ENCODE measurements around the gene RGS17.

RGS17 gene

DNA sequence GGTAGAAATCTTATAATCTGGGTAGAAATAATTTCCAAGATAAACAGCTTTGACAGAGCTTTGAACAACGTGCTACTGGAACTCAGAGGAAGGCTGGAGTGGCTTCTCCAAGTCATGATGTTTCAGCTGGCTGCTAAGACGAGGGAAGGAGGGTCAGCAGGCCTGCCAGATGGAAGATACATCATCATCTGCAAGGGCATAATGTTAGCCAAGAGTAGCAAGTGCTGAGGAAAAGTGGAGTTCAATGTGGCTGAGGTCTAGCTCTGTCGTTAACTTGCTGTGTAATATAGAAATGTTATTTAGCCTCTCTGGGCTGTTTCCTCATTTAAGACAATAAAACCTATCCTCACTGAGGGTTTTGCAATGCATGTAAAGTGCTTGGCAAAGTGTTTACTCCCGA, 35.1 kb downstream of the RGS17 start:
- Histone ChIP-seq H3K27me3 (ENCODE audit: control insufficient read depth, insufficient read depth, low read length) (no peaks in the 10 kb centered on the region), H3K36me3 (ENCODE audit: control insufficient read depth, low read depth, low read length) (no peaks in the 10 kb centered on the region), H3K9ac (ENCODE audit: low read length) (no peak overlapping the region), H3K27ac (ENCODE audit: low read length) (no peak overlapping the region), H3K4me3 (ENCODE audit: low read length) (no peak overlapping the region), H3K4me1 (ENCODE audit: control insufficient read depth, low read depth, low read length) (no peaks in the 10 kb centered on the region), H3K9me3 (ENCODE audit: control insufficient read depth, low read depth, low read length) (no peaks in the 10 kb centered on the region)

DNA sequence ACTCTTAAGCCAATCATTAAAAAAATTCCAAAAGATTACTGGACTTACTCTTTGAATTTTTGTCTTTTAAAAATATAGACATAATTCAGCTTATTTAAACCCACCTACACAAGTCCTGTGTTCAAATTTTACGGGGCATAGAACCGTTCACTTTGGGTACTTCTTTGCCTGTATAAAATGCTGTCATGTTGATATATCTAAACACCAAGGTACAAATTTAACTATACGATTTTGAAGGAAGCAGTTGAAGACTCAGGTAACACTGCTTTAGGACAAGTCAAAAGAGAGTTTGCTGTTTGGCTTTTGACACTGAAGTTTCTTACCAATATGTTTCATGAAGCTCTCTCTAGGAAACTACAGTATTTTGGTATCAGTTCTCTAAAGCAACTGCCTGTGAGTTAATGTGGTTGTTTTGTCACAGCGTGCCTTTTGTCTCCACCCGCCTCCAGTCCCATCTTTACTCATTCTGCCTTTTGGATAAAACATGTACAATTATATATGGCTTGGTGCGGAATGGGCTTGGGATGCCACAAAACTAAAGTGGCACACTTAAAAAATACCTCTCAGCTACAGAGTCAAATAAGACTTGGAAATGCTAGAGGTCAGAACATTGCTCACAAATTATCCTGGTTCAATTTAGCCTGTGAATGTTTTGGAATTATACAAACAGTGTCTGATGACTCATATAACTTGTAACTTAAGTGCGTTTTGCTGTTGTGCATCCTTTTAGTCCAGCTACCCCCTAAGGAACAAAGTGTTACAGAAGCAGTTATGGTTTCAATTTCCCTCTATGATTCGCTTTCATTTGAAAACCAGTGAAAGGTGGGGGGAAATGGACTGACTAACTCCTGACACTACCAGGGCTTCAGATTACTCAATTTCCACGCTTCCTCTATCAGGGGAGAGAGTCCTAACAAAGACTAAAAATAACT, 38.7 kb downstream of the RGS17 start:
- Histone ChIP-seq H3K27me3 (ENCODE audit: control insufficient read depth, insufficient read depth, low read length) (no peaks in the 10 kb centered on the region), H3K4me1 (ENCODE audit: control insufficient read depth, low read depth, low read length) (no peaks in the 10 kb centered on the region), H3K9me3 (ENCODE audit: control insufficient read depth, low read depth, low read length) (no peaks in the 10 kb centered on the region), H3K4me3 (ENCODE audit: low read length) (no peak overlapping the region), H3K9ac (ENCODE audit: low read length) (no peak overlapping the region), H3K36me3 (ENCODE audit: control insufficient read depth, low read depth, low read length) (no peaks in the 10 kb centered on the region), H3K27ac (ENCODE audit: low read length) (no peak overlapping the region)

DNA sequence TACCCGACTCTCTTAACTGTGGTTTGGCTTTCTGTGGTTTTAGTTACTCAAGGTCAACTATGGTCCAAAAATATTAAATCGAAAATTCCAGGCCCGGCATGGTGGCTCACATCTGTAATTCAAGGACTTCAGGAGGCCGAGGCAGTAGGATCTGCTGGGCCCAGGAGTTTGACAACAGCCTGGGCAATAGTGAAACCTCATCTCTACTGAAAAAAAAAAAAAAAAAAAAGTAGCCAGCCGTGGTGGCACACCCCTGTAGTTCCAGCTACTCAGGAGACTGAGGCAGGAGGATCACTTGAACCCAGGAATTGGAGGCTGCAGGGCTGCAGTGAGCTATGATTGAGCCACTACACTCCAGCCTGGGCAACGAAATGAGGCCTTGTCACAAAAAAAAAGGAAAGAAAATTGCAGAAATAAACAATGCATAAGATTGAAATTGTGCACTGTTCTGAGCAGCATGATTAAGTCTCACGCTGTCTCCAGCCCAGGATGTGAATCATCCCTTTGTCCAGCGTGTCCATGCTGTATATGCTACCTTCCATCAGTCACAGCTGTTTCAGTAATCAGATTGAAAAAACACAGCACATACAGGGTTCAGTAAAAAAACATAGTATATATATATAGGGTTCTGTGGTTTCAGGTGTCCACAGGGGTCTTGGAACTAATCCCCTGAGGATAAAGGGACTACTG, 40.7 kb downstream of the RGS17 start:
- H3K4me3 ChIP-seq (ENCODE audit: low read length) = no peak overlapping the region
- H3K4me1 ChIP-seq (ENCODE audit: control insufficient read depth, low read depth, low read length) = no peaks in the 10 kb centered on the region
- H3K27me3 ChIP-seq (ENCODE audit: control insufficient read depth, insufficient read depth, low read length) = no peaks in the 10 kb centered on the region
- no peaks in the 10 kb centered on the region for H3K36me3 ChIP-seq (ENCODE audit: control insufficient read depth, low read depth, low read length)
- H3K9me3 ChIP-seq (ENCODE audit: control insufficient read depth, low read depth, low read length) = no peaks in the 10 kb centered on the region
- no peak overlapping the region for H3K27ac ChIP-seq (ENCODE audit: low read length)
- no peak overlapping the region for H3K9ac ChIP-seq (ENCODE audit: low read length)

DNA sequence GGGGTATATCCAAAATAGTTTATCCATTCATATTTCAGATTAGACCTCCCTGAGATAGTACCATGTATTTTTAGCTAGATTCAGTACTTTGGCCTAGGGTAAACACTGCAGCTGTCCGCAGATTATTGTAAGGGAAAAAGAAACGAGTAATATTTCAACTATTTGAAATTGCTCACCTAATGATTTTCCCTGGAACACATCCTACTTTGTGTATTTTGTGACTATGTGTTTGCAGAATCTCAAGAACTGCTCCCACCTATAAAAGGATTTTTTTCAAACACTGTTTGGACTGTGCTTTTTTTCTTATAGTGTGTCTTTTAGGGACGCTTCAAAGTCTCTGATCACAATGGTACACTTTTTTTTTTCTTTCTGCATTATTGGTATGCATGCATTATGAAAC, 42.3 kb downstream of the RGS17 start:
- Histone ChIP-seq H3K4me3 (ENCODE audit: low read length) (no peak overlapping the region), H3K36me3 (ENCODE audit: control insufficient read depth, low read depth, low read length) (no peaks in the 10 kb centered on the region), H3K4me1 (ENCODE audit: control insufficient read depth, low read depth, low read length) (no peaks in the 10 kb centered on the region), H3K9me3 (ENCODE audit: control insufficient read depth, low read depth, low read length) (no peaks in the 10 kb centered on the region), H3K27ac (ENCODE audit: low read length) (no peak overlapping the region), H3K27me3 (ENCODE audit: control insufficient read depth, insufficient read depth, low read length) (no peaks in the 10 kb centered on the region), H3K9ac (ENCODE audit: low read length) (no peak overlapping the region)

DNA sequence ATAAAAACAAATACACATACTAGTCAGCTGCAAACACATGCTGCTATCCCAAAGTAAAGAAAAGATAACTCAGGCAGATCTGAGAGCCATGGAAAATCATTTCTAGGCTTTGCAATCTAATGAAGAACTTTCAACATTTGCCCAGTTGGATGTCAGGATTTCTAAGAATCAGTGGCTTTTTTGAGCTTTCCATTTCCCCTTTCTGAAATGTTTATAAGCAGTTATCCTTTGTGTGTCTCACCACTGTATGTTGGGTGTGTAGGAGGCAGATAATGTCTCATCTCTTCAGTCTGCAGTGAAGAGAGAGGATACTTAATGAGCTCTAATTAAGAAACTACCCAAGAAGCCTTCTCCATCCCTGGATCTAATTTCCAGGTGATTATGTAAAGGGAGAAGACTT, 43.6 kb downstream of the RGS17 start:
- Histone ChIP-seq H3K9ac (ENCODE audit: low read length) (no peak overlapping the region), H3K36me3 (ENCODE audit: control insufficient read depth, low read depth, low read length) (no peaks in the 10 kb centered on the region), H3K4me1 (ENCODE audit: control insufficient read depth, low read depth, low read length) (no peaks in the 10 kb centered on the region), H3K27ac (ENCODE audit: low read length) (no peak overlapping the region), H3K9me3 (ENCODE audit: control insufficient read depth, low read depth, low read length) (no peaks in the 10 kb centered on the region), H3K4me3 (ENCODE audit: low read length) (no peak overlapping the region), H3K27me3 (ENCODE audit: control insufficient read depth, insufficient read depth, low read length) (no peaks in the 10 kb centered on the region)

DNA sequence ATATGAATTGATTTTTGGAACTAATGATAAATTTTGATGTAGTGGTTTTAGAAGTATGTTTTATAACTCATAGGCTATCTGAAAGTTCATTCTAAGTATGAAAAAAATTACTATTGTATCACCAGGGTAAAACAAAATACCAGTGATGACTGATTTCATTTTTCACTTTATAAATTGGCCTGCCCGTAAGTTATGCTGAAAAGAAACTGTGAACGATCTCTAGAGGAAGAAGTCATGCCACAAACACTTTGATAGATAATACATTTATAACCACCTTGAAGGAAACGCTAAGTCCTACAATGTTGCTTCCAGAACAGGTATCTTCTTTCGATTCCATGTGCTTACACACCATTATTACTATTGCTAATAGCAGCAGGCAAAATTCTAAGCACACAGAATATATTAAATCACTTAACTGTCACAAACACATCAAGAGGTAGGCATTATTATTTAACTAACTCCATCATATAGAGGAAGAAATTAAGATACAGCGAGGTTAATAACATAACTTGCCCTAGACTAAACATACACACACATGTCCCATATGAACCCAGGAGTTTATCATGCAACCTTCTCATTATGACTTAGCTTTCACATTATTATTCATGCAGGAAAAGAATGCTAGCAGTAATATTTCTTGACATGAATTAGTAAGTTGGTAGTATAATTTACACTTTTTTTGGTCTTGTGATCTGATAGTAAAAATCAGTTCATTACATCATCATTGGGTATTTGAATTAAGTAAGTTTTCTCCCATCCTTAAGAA, 44.7 kb downstream of the RGS17 start:
- Histone ChIP-seq H3K4me1 (ENCODE audit: control insufficient read depth, low read depth, low read length) (no peaks in the 10 kb centered on the region), H3K4me3 (ENCODE audit: low read length) (no peak overlapping the region), H3K36me3 (ENCODE audit: control insufficient read depth, low read depth, low read length) (no peaks in the 10 kb centered on the region), H3K27ac (ENCODE audit: low read length) (no peak overlapping the region), H3K9ac (ENCODE audit: low read length) (no peak overlapping the region), H3K27me3 (ENCODE audit: control insufficient read depth, insufficient read depth, low read length) (no peaks in the 10 kb centered on the region), H3K9me3 (ENCODE audit: control insufficient read depth, low read depth, low read length) (no peaks in the 10 kb centered on the region)

DNA sequence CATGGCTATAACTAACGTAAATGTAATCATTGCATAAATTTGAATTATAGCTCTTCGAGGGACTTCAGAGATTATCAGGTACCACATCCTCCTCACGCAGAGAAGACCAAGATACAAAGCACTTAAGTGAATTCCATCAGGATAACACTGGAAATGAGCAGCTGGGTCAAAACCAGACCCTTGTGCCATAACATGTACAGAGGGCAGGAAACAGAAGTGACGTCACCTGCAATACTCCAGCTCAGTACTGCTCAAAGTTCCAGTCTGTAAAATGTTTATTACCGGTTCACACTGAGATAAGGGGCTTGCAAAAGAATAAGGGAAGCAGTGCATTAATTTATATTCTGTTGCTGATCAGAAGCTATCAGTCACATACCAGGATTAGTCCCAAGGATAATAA, 45.8 kb downstream of the RGS17 start:
- H3K27ac ChIP-seq (ENCODE audit: low read length) = no peak overlapping the region
- no peaks in the 10 kb centered on the region for H3K9me3 ChIP-seq (ENCODE audit: control insufficient read depth, low read depth, low read length)
- H3K27me3 ChIP-seq (ENCODE audit: control insufficient read depth, insufficient read depth, low read length) = no peaks in the 10 kb centered on the region
- H3K4me3 ChIP-seq (ENCODE audit: low read length) = no peak overlapping the region
- H3K36me3 ChIP-seq (ENCODE audit: control insufficient read depth, low read depth, low read length) = no peaks in the 10 kb centered on the region
- H3K4me1 ChIP-seq (ENCODE audit: control insufficient read depth, low read depth, low read length) = no peaks in the 10 kb centered on the region
- no peak overlapping the region for H3K9ac ChIP-seq (ENCODE audit: low read length)

DNA sequence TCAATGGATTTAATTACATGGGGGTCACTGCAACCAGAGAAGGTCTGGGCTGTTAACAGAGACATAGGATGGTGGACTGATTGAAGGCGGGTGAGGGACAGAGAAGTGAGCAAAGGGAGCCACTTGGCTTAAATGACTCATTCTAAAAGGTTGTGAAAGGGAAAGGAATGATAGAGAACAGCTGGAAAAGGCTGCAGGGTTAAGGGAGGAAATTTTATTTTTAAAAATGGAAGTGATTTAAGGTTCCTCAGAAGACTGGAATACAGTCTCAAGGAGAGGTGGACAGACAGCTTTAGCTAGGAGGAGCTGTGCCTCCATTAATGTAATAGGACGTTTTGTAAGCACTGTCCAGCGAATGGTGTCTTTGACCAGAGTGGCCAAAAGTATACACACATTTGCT, 46.7 kb downstream of the RGS17 start:
- H3K9ac ChIP-seq (ENCODE audit: low read length) = no peak overlapping the region
- no peaks in the 10 kb centered on the region for H3K27me3 ChIP-seq (ENCODE audit: control insufficient read depth, insufficient read depth, low read length)
- no peaks in the 10 kb centered on the region for H3K9me3 ChIP-seq (ENCODE audit: control insufficient read depth, low read depth, low read length)
- H3K4me1 ChIP-seq (ENCODE audit: control insufficient read depth, low read depth, low read length) = no peaks in the 10 kb centered on the region
- H3K36me3 ChIP-seq (ENCODE audit: control insufficient read depth, low read depth, low read length) = no peaks in the 10 kb centered on the region
- no peak overlapping the region for H3K4me3 ChIP-seq (ENCODE audit: low read length)
- H3K27ac ChIP-seq (ENCODE audit: low read length) = no peak overlapping the region

DNA sequence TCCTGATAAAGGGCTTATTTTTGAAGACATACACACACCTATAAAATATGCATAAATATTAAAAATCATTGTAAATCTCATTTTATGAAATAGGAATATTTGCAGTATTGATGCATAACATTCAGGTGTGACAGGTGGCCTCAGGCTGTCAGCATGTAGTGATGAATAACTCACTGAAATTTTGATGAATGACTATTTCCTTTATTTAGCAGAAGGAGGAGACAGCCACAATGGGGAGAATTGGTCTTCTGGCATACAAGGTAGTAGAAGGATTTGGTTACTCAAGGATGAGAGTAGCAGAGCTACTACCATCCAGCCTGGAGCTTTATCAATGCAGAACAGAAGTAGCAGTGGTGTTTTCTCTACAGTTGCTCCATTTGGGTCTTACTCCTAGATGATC, 47.2 kb downstream of the RGS17 start:
- Histone ChIP-seq H3K9me3 (ENCODE audit: control insufficient read depth, low read depth, low read length) (no peaks in the 10 kb centered on the region), H3K27ac (ENCODE audit: low read length) (no peak overlapping the region), H3K4me3 (ENCODE audit: low read length) (no peak overlapping the region), H3K4me1 (ENCODE audit: control insufficient read depth, low read depth, low read length) (no peaks in the 10 kb centered on the region), H3K9ac (ENCODE audit: low read length) (no peak overlapping the region), H3K36me3 (ENCODE audit: control insufficient read depth, low read depth, low read length) (no peaks in the 10 kb centered on the region), H3K27me3 (ENCODE audit: control insufficient read depth, insufficient read depth, low read length) (no peaks in the 10 kb centered on the region)

DNA sequence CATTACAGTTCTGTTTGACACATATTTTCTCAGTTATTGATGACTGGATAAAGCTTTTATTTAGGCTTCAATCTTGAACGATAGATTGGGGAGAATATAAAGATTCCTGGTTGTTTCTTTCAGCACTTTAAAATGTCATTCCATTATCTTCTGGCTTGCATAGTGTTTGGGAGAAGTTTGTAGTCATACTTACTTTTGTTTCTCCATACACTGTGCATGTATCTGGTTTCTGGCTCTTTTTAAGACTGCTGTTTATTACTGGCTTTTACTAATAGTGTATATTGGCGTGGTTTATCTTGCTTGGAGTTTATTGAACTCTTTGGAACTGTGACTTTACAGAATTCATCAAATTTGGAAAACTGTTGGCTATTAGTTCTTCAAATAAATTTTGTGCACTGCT, 49.2 kb downstream of the RGS17 start:
- Histone ChIP-seq H3K4me1 (ENCODE audit: control insufficient read depth, low read depth, low read length) (no peaks in the 10 kb centered on the region), H3K27me3 (ENCODE audit: control insufficient read depth, insufficient read depth, low read length) (no peaks in the 10 kb centered on the region), H3K4me3 (ENCODE audit: low read length) (no peak overlapping the region), H3K36me3 (ENCODE audit: control insufficient read depth, low read depth, low read length) (no peaks in the 10 kb centered on the region), H3K27ac (ENCODE audit: low read length) (no peak overlapping the region), H3K9ac (ENCODE audit: low read length) (no peak overlapping the region), H3K9me3 (ENCODE audit: control insufficient read depth, low read depth, low read length) (no peaks in the 10 kb centered on the region)

DNA sequence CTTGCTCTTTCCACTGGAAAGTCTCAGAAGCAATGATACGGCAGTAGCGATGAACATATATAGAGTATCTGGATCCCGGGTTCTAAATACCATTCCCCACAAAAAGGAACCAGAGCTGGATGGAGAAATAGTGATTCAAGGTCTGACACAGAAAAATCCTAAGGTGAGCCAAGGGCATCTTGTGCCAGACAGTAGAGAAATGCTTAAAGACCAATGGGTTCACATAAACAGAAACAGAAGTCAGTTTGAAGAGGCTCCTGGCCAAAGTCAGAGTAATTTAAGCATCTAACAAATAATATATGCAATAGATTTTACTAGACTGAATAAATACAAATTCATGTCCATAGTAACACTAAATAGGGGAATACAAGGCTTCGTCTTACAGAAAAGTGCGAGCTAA, 54.7 kb downstream of the RGS17 start:
- H3K9me3 ChIP-seq (ENCODE audit: control insufficient read depth, low read depth, low read length) = no peaks in the 10 kb centered on the region
- H3K36me3 ChIP-seq (ENCODE audit: control insufficient read depth, low read depth, low read length) = no peaks in the 10 kb centered on the region
- no peak overlapping the region for H3K9ac ChIP-seq (ENCODE audit: low read length)
- no peaks in the 10 kb centered on the region for H3K4me1 ChIP-seq (ENCODE audit: control insufficient read depth, low read depth, low read length)
- no peak overlapping the region for H3K27ac ChIP-seq (ENCODE audit: low read length)
- no peaks in the 10 kb centered on the region for H3K27me3 ChIP-seq (ENCODE audit: control insufficient read depth, insufficient read depth, low read length)
- H3K4me3 ChIP-seq (ENCODE audit: low read length) = no peak overlapping the region
